T-helper 9 cell (primary cell): ENCODE results near the gene PBXIP1.
"Not testable (repeated sequence)": the region's sequence is repeated elsewhere in the genome, so short reads cannot be mapped to it uniquely, and the experiment has no call there.

Source experiments
- DNase-seq: peaks from one replicate; pipeline ENCODE4 v3.0.0-alpha.2; 2020

The PBXIP1 gene

GRCh38 chr1:154931940-154932487, 23.9 kb downstream of the PBXIP1 start:
- DNase-seq: no peak

GRCh38 chr1:154926201-154926600, 29.7 kb downstream of the PBXIP1 start:
- no peak for DNase-seq

- no peak for DNase-seq
Measured at GRCh38 chr1:154925335-154926170, 30.3 kb downstream of the PBXIP1 start.

GRCh38 chr1:154923695-154924094, 32.2 kb downstream of the PBXIP1 start:
- DNase-seq: no peak

GRCh38 chr1:154913273-154913672, 42.6 kb downstream of the PBXIP1 start:
- DNase-seq: no peak

- DNase-seq: no peak
Measured at GRCh38 chr1:154912755-154913154, 43.1 kb downstream of the PBXIP1 start.

- no peak for DNase-seq
Measured at GRCh38 chr1:154911691-154912550, 44.0 kb downstream of the PBXIP1 start.

GRCh38 chr1:154910851-154911250, 45.0 kb downstream of the PBXIP1 start:
- DNase-seq: no peak

GRCh38 chr1:154908937-154909336, 47.0 kb downstream of the PBXIP1 start:
- DNase-seq: no peak

GRCh38 chr1:154908129-154908528, 47.8 kb downstream of the PBXIP1 start:
- not testable (repeated sequence) for DNase-seq

- no peak for DNase-seq
Measured at GRCh38 chr1:154906621-154907081, 49.2 kb downstream of the PBXIP1 start.

- no peak for DNase-seq
Measured at GRCh38 chr1:154902938-154903566, 52.8 kb downstream of the PBXIP1 start.

GRCh38 chr1:154901591-154901990, 54.3 kb downstream of the PBXIP1 start:
- DNase-seq: no peak

GRCh38 chr1:154899041-154899440, 56.9 kb downstream of the PBXIP1 start:
- DNase-seq: no peak

GRCh38 chr1:154896771-154897286, 59.1 kb downstream of the PBXIP1 start:
- DNase-seq: no peak

- no peak for DNase-seq
Measured at GRCh38 chr1:154895798-154896197, 60.1 kb downstream of the PBXIP1 start.
